PC-3 (cell line): ENCODE measurements around the gene SNRNP25. TPM values are rescaled to one million over a fixed set of nuclear protein-coding genes. Genes with fewer than 3 reads are reported as not detected.
A peak's percentile ranks its signal among the peaks of the same experiment; 100 is the strongest.

Source experiments
- ATAC-seq: fragments of 200-7000 bp; cut with Tn5 transposase; 2 replicates; pipeline ENCODE4 v1.9.1; 2020; ENCODE audit warnings: mild to moderate bottlenecking, moderate library complexity
- BruUV-seq: library from RNA; stranded (reverse); fragments of 400-500 nt; replicated peaks from 2 replicates; lab custom pipeline; 2021; lab: Mats Ljungman, UMichigan
- CTCF ChIA-PET: fragments of 300-600 bp; sonication (Branson Sonifier 250); formaldehyde crosslinking; loops from one replicate; lab custom pipeline; 2022; ENCODE audit warnings: antibody characterized with exemption; lab: Charles Lee
- POLR2A ChIA-PET: fragments of 300-600 bp; sonication (Branson Sonifier 250); formaldehyde crosslinking; loops from one replicate; lab custom pipeline; 2022; ENCODE audit warnings: antibody characterized with exemption; ENCODE audit not compliant: unreplicated experiment; lab: Charles Lee
- DNase-seq: peaks from one replicate; pipeline ENCODE4 v3.0.0-alpha.2; 2015
- H2AFZ ChIP-seq: fragments of 300-600 bp; sonication (generic); 2 replicates; pipeline ENCODE4 v1.6.0; 2016; ENCODE audit warnings: antibody characterized with exemption, low read length
- H3F3A ChIP-seq: fragments of 300-600 bp; sonication (generic); one replicate; pipeline ENCODE4 v1.6.0; 2017; ENCODE audit warnings: antibody characterized with exemption, low read length, control low read depth, mild to moderate bottlenecking; ENCODE audit not compliant: unreplicated experiment
- H3K27ac ChIP-seq: fragments of 300-600 bp; sonication (generic); 2 replicates; pipeline ENCODE4 v1.5.1; 2016; ENCODE audit warnings: mild to moderate bottlenecking, low read length
- H3K27me3 ChIP-seq: fragments of 300-600 bp; sonication (generic); 2 replicates; pipeline ENCODE4 v1.6.1; 2016; ENCODE audit warnings: low read length, mixed read lengths
- H3K36me3 ChIP-seq: fragments of 300-600 bp; sonication (generic); 2 replicates; pipeline ENCODE4 v1.6.1; 2016; ENCODE audit warnings: low read depth, mixed run types, low read length, mixed read lengths
- H3K4me1 ChIP-seq: fragments of 300-600 bp; sonication (generic); 2 replicates; pipeline ENCODE4 v1.5.1; 2016; ENCODE audit warnings: low read length; ENCODE audit not compliant: insufficient read depth
- H3K4me2 ChIP-seq: fragments of 300-600 bp; sonication (generic); 2 replicates; pipeline ENCODE4 v1.6.0; 2016; ENCODE audit warnings: low read length
- H3K4me3 ChIP-seq: fragments of 300-600 bp; sonication (generic); 2 replicates; pipeline ENCODE4 v1.5.1; 2016; ENCODE audit warnings: mild to moderate bottlenecking, low read length, mixed read lengths
- H3K79me2 ChIP-seq: fragments of 300-600 bp; sonication (generic); 2 replicates; pipeline ENCODE4 v1.6.1; 2017; ENCODE audit warnings: low read length, mixed read lengths
- H3K9ac ChIP-seq: fragments of 300-600 bp; sonication (generic); 2 replicates; pipeline ENCODE4 v1.6.0; 2016; ENCODE audit warnings: mild to moderate bottlenecking, low read length
- H3K9me2 ChIP-seq: fragments of 300-600 bp; sonication (generic); replicated peaks from 2 replicates; pipeline ENCODE4 v1.6.1; 2016; ENCODE audit warnings: mixed run types, low read length, mixed read lengths
- H3K9me3 ChIP-seq: fragments of 300-600 bp; sonication (generic); 2 replicates; pipeline ENCODE4 v1.6.1; 2016; ENCODE audit warnings: low read length, mixed read lengths
- H4K20me1 ChIP-seq: fragments of 300-600 bp; sonication (generic); 2 replicates; pipeline ENCODE4 v1.6.1; 2016; ENCODE audit warnings: low read length, mixed read lengths
- CTCF ChIP-seq: fragments of 300-600 bp; sonication (generic); conservative IDR thresholded peaks from 2 replicates; pipeline ENCODE4 v1.5.1; 2017; ENCODE audit warnings: antibody characterized with exemption, low read depth, mild to moderate bottlenecking, low read length
- EZH2 ChIP-seq: fragments of 300-600 bp; sonication (generic); IDR thresholded peaks from one replicate; pipeline ENCODE4 v1.6.1; 2017; ENCODE audit warnings: antibody characterized with exemption, mild to moderate bottlenecking, low read length; ENCODE audit not compliant: unreplicated experiment
- EZH2phosphoT487 ChIP-seq: fragments of 300-600 bp; sonication (generic); IDR thresholded peaks from 2 replicates; pipeline ENCODE4 v1.6.1; 2018; ENCODE audit warnings: mild to moderate bottlenecking, antibody characterized with exemption, low read length, borderline replicate concordance
- intact Hi-C: fragments of 100-400 bp; cut with micrococcal nuclease; formaldehyde crosslinking; loops from 2 replicates; pipeline ENCODE4 v1.9.0; 2023
- total RNA-seq: library from RNA; depleted of rRNA; stranded (reverse); fragments of >200 nt; gene quantifications from 2 replicates; pipeline ENCODE4 v1.2.3, GENCODE V29; 2014

Gene SNRNP25
- total RNA-seq, 1 experiment from 2014 or later: 45.8 TPM

- no peak overlapping the region for H3K9ac ChIP-seq
- H3K36me3 ChIP-seq: no peaks in the 10 kb centered on the region; the same call in 1 of the 2 replicates
- H3K9me3 ChIP-seq: no peaks in the 10 kb centered on the region
- H3K4me3 ChIP-seq: no peak overlapping the region
- no peak for DNase-seq
- peaks cover 18% of the 10 kb centered on the region for H3K4me1 ChIP-seq
- CTCF ChIA-PET: no interaction called here
- TF ChIP-seq EZH2phosphoT487 (no peak), CTCF (no peak), EZH2 (no peak)
- POLR2A ChIA-PET: no interaction called here
- no peaks in the 10 kb centered on the region for H3F3A ChIP-seq
- no peaks in the 10 kb centered on the region for H3K79me2 ChIP-seq
- no peak for ATAC-seq
- intact Hi-C loops: no loop called here
- peaks cover 10% of the 10 kb centered on the region; the same call in 1 of the 2 replicates for H4K20me1 ChIP-seq
- TSS peak; percentile 64 for BruUV-seq
- H3K9me2 ChIP-seq: no peaks in the 10 kb centered on the region
- no peak overlapping the region for H3K4me2 ChIP-seq
- no peak overlapping the region for H2AFZ ChIP-seq
- H3K27ac ChIP-seq: no peak overlapping the region
- no peaks in the 10 kb centered on the region for H3K27me3 ChIP-seq
Measured at GRCh38 chr16:85865-86264, 32.2 kb downstream of the SNRNP25 start.

- no peaks in the 10 kb centered on the region for H3K9me3 ChIP-seq
- TF ChIP-seq EZH2 (no peak), EZH2phosphoT487 (no peak), CTCF (no peak)
- H3K4me1 ChIP-seq: peaks cover 18% of the 10 kb centered on the region
- H4K20me1 ChIP-seq: peaks cover 10% of the 10 kb centered on the region; the same call in 1 of the 2 replicates
- no peaks in the 10 kb centered on the region for H3F3A ChIP-seq
- no peak overlapping the region for H2AFZ ChIP-seq
- POLR2A ChIA-PET: no interaction called here
- no peaks in the 10 kb centered on the region; the same call in 1 of the 2 replicates for H3K36me3 ChIP-seq
- H3K79me2 ChIP-seq: no peaks in the 10 kb centered on the region
- no peak overlapping the region for H3K4me3 ChIP-seq
- CTCF ChIA-PET: no interaction called here
- ATAC-seq: no peak
- no peak overlapping the region for H3K27ac ChIP-seq
- no peaks in the 10 kb centered on the region for H3K9me2 ChIP-seq
- H3K27me3 ChIP-seq: no peaks in the 10 kb centered on the region
- H3K9ac ChIP-seq: no peak overlapping the region
- H3K4me2 ChIP-seq: no peak overlapping the region
- intact Hi-C loops: no loop called here
- no TSS peak for BruUV-seq
- DNase-seq: no peak
Measured at GRCh38 chr16:86483-86952, 32.9 kb downstream of the SNRNP25 start.

DNA sequence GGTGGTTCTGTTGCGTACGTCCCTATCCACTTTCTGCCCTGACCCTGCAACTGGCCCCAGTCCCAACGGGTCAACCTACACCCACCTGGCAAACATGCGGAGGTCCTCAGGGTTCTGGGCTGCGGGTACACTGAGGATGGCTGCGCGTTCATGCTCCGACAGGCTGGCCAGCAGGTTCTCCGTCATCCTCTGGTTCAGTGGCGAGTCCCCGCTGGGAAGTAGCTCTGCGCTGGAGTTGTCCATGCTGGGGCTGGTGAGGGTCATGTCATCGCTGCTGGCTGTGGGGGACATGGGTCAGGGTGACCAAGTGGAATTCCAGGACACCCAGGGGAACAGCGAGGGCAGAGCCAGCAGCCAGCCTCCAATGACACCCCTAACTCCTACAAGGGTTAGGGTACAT, 35.0 kb downstream of the SNRNP25 start:
- BruUV-seq: no TSS peak
- Histone ChIP-seq H3K27me3 (no peaks in the 10 kb centered on the region), H3K27ac (no peak overlapping the region), H4K20me1 (peaks cover 10% of the 10 kb centered on the region; the same call in 1 of the 2 replicates), H3F3A (no peaks in the 10 kb centered on the region), H3K9ac (no peak overlapping the region), H3K9me3 (no peaks in the 10 kb centered on the region), H3K9me2 (no peaks in the 10 kb centered on the region), H3K4me1 (peaks cover 18% of the 10 kb centered on the region), H3K36me3 (no peaks in the 10 kb centered on the region; the same call in 1 of the 2 replicates), H3K4me3 (no peak overlapping the region), H3K79me2 (no peaks in the 10 kb centered on the region), H2AFZ (no peak overlapping the region), H3K4me2 (no peak overlapping the region)
- intact Hi-C loops: no loop called here
- ChIA-PET CTCF (no interaction called here), POLR2A (no interaction called here)
- TF ChIP-seq CTCF (no peak), EZH2phosphoT487 (no peak), EZH2 (no peak)
- ATAC-seq (no peak), DNase-seq (no peak)
